K562 (cell line): ENCODE data around the gene ESRRG. TPM values are rescaled to one million over a fixed set of nuclear protein-coding genes. Genes with fewer than 3 reads are reported as not detected.

Experiments used
- ATAC-seq: fragments of 200-7000 bp; cut with Tn5 transposase; 3 replicates; pipeline ENCODE4 v1.9.1; 2020; ENCODE audit warnings: moderate library complexity
- BruUV-seq: library from RNA; stranded (reverse); fragments of 400-500 nt; replicated peaks from 2 replicates; lab custom pipeline; 2021; lab: Mats Ljungman, UMichigan
- CTCF ChIA-PET: fragments of 300-600 bp; formaldehyde crosslinking; extraction: SDS; loops from one replicate; lab custom pipeline; 2021; ENCODE audit warnings: low intra/inter-chr PET ratio; lab: Yijun Ruan, JAX
- POLR2A ChIA-PET: fragments of 300-600, 350-650 bp; sonication (Branson Sonifier 250); formaldehyde crosslinking; extraction: SDS; loops from one replicate; lab custom pipeline; 2021; ENCODE audit warnings: antibody characterized with exemption, inconsistent platforms; lab: Yijun Ruan, JAX
- DNase-seq, 4 experiments: peaks; one replicate each; pipeline versions ENCODE4 v3.0.0 to v3.0.0-alpha.2; 2011 to 2018; ENCODE audit warnings: low spot score in 3 of 4, mixed read lengths in 3 of 4; ENCODE audit errors: extremely low read depth in 1 of 4
- FAIRE-seq: peaks from 2 replicates; lab custom pipeline; 2011; peaks lifted over from hg19 to GRCh38; lab: Jason Lieb, UNC
- H2AFZ ChIP-seq: 2 replicates; pipeline ENCODE4 v1.6.0; 2011; ENCODE audit warnings: low read depth, low read length, control low read depth, inconsistent platforms
- H3K27ac ChIP-seq: fragments of 200-600 bp; 3 replicates; pipeline ENCODE4 v1.8.0; 2011; ENCODE audit warnings: low read depth, mild to moderate bottlenecking, control low read depth, inconsistent platforms, low read length, moderate library complexity, mixed read lengths; ENCODE audit errors: extremely low read depth
- H3K27me3 ChIP-seq, 2 experiments: fragments of 300-600 bp in 1 of 2; 2 replicates in 1 of 2; 3 replicates in 1 of 2; pipeline versions ENCODE4 v1.6.0 to v1.8.0; 2011; ENCODE audit warnings: inconsistent platforms in 2 of 2, low read length in 2 of 2, mild to moderate bottlenecking in 1 of 2, mixed read lengths in 1 of 2, moderate library complexity in 1 of 2; ENCODE audit not compliant: control insufficient read depth in 2 of 2, insufficient read depth in 2 of 2
- H3K36me3 ChIP-seq: fragments of 300-600 bp; 3 replicates; pipeline ENCODE4 v1.8.0; 2011; ENCODE audit warnings: mild to moderate bottlenecking, low read length, inconsistent platforms; ENCODE audit not compliant: control insufficient read depth, insufficient read depth
- H3K4me1 ChIP-seq, 2 experiments: fragments of 200-600 bp in 1 of 2; replicated peaks in 1 of 2; 2 replicates in 1 of 2; 3 replicates in 1 of 2; pipeline versions ENCODE4 v1.5.1 to v1.8.0; 2011; ENCODE audit warnings: inconsistent platforms in 2 of 2, low read length in 2 of 2, mild to moderate bottlenecking in 1 of 2, mixed read lengths in 1 of 2, moderate library complexity in 1 of 2; ENCODE audit not compliant: control insufficient read depth in 2 of 2, insufficient read depth in 2 of 2
- H3K4me2 ChIP-seq: 2 replicates; pipeline ENCODE4 v1.6.1; 2011; ENCODE audit warnings: low read length, control low read depth, inconsistent platforms, mixed read lengths; ENCODE audit not compliant: insufficient read depth
- H3K4me3 ChIP-seq: fragments of 200-600 bp; sonication (generic), shearing (Covaris generic); 2 replicates; pipeline ENCODE4 v1.5.1; 2016; ENCODE audit warnings: control low read depth, inconsistent platforms
- H3K79me2 ChIP-seq: fragments of 200-600 bp; 3 replicates; pipeline ENCODE4 v1.8.0; 2011; ENCODE audit warnings: low read length, inconsistent platforms; ENCODE audit not compliant: control insufficient read depth, insufficient read depth
- H3K9ac ChIP-seq, 2 experiments: 2 replicates each; pipeline versions ENCODE4 v1.6.0 to v1.6.1; 2011; ENCODE audit warnings: low read depth in 2 of 2, low read length in 2 of 2, control low read depth in 1 of 2, inconsistent platforms in 1 of 2, mild to moderate bottlenecking in 1 of 2, mixed read lengths in 1 of 2; ENCODE audit not compliant: insufficient read depth in 1 of 2
- H3K9me1 ChIP-seq: one replicate; pipeline ENCODE4 v1.6.0; 2011; ENCODE audit warnings: inconsistent platforms, mild to moderate bottlenecking, low read length, moderate library complexity; ENCODE audit not compliant: control insufficient read depth, insufficient read depth
- H3K9me3 ChIP-seq: replicated peaks from 2 replicates; pipeline ENCODE4 v1.5.1; 2011; ENCODE audit warnings: low read depth, low read length, inconsistent platforms; ENCODE audit not compliant: control insufficient read depth, insufficient read depth
- H4K20me1 ChIP-seq: replicated peaks from 2 replicates; pipeline ENCODE4 v1.6.1; 2011; ENCODE audit warnings: low read length, inconsistent platforms, mixed read lengths; ENCODE audit not compliant: control insufficient read depth, insufficient read depth
- CTBP1 ChIP-seq: fragments of 450-650 bp; IDR thresholded peaks from 2 replicates; pipeline ENCODE4 v1.6.1; 2016; ENCODE audit warnings: borderline replicate concordance
- FOXK2 ChIP-seq, 2 experiments: fragments of 450-650 bp; IDR thresholded peaks in 1 of 2; conservative IDR thresholded peaks in 1 of 2; 2 replicates each; pipeline ENCODE4 v1.6.1; 2016; ENCODE audit warnings: low read depth in 2 of 2, mild to moderate bottlenecking in 1 of 2
- GTF2E2 ChIP-seq: fragments of 200-800 bp; sonication (Bioruptor generic); IDR thresholded peaks from 2 replicates; pipeline ENCODE4 v1.6.1; 2016; ENCODE audit warnings: missing genetic modification characterization, missing compliant biosample characterization
- GTF2F1 ChIP-seq: IDR thresholded peaks from 2 replicates; pipeline ENCODE4 v1.6.1; 2011; ENCODE audit warnings: low read depth, low read length, improper control_type of control experiment
- LARP7 ChIP-seq: fragments of 450-650 bp; IDR thresholded peaks from 2 replicates; pipeline ENCODE4 v1.6.1; 2016
- MNT ChIP-seq, 2 experiments: fragments of 450-650 bp; conservative IDR thresholded peaks; 2 replicates each; pipeline ENCODE4 v1.6.1; 2017; ENCODE audit warnings: mild to moderate bottlenecking in 2 of 2, moderate library complexity in 2 of 2
- MXD1 ChIP-seq: fragments of 250-450 bp; sonication (Bioruptor Pico); IDR thresholded peaks from 2 replicates; pipeline ENCODE4 v1.8.0; 2021; ENCODE audit warnings: borderline replicate concordance, mild to moderate bottlenecking, moderate library complexity; ENCODE audit not compliant: poor library complexity, severe bottlenecking
- PML ChIP-seq: IDR thresholded peaks from 2 replicates; pipeline ENCODE4 v1.6.1; 2012; ENCODE audit warnings: low read length, inconsistent platforms
- RFX1 ChIP-seq: fragments of 450-650 bp; IDR thresholded peaks from 2 replicates; pipeline ENCODE4 v1.6.1; 2016; ENCODE audit warnings: mild to moderate bottlenecking, moderate library complexity
- SFPQ ChIP-seq: fragments of 200-400 bp; formaldehyde crosslinking; IDR thresholded peaks from 2 replicates; pipeline ENCODE4 v1.6.1; 2017; ENCODE audit warnings: mild to moderate bottlenecking, low read depth, low read length, moderate library complexity
- SRSF7 ChIP-seq: fragments of 200-400 bp; formaldehyde crosslinking; optimal IDR thresholded peaks from 2 replicates; pipeline ENCODE3; 2017; ENCODE audit warnings: mild to moderate bottlenecking, low read depth, low read length
- TGIF2 ChIP-seq: sonication (generic); formaldehyde crosslinking; IDR thresholded peaks from 2 replicates; pipeline ENCODE4 v1.8.1; 2022; ENCODE audit warnings: mild to moderate bottlenecking, missing genetic modification reagents, moderate library complexity
- XRCC3 ChIP-seq: fragments of 450-650 bp; IDR thresholded peaks from 2 replicates; pipeline ENCODE4 v1.6.1; 2017; ENCODE audit warnings: mild to moderate bottlenecking, moderate library complexity
- ZBTB49 ChIP-seq: sonication (generic); formaldehyde crosslinking; IDR thresholded peaks from 2 replicates; pipeline ENCODE4 v1.8.0; 2022; ENCODE audit warnings: missing genetic modification reagents, mild to moderate bottlenecking, borderline replicate concordance
- ZFP36 ChIP-seq: fragments of 150-350 bp; IDR thresholded peaks from 2 replicates; pipeline ENCODE4 v1.6.1; 2018; ENCODE audit warnings: low read length, low read depth; ENCODE audit not compliant: partially characterized antibody
- ZNF23 ChIP-seq: fragments of 250-450 bp; sonication (Bioruptor Pico); IDR thresholded peaks from 2 replicates; pipeline ENCODE4 v1.4.0; 2020; ENCODE audit warnings: mild to moderate bottlenecking
- WGBS: fragments of 100-300 bp; shearing (Covaris generic); methylation state at CpG from one replicate; pipeline ENCODE4 v1.1.6; 2016; ENCODE audit warnings: low coverage, mixed read lengths; ENCODE audit not compliant: insufficient coverage; ENCODE audit errors: missing lambda C conversion rate; 5-methylcytosine and 5-hydroxymethylcytosine counted together
- in situ Hi-C: fragments of 300-500 bp; cut with MboI; formaldehyde crosslinking; loops from 4 replicates; pipeline ENCODE4 v1.15.0; 2018; ENCODE audit warnings: inconsistent platforms, mixed read lengths
- intact Hi-C: fragments of 100-400 bp; cut with micrococcal nuclease; formaldehyde crosslinking; loops from 2 replicates; pipeline ENCODE4 v1.14.2; 2022
- polyA plus RNA-seq, 8 experiments: library from polyadenylated mRNA; depleted of rRNA in 4 of 8; stranded (reverse) in 5 of 8; unstranded in 3 of 8; fragments of >200 nt; fragmentation: Nextera tagmentation in 2 of 8; fragmentation: Illumina TruSeq in 1 of 8; extraction: Ambion mirVana in 2 of 8; extraction: Trizol in 1 of 8; gene quantifications; 2 replicates each; pipeline versions ENCODE4 v1.2.1 to v1.2.3, GENCODE V29; 2011 to 2014; ENCODE audit warnings: inconsistent platforms in 1 of 8, missing spikeins in 1 of 8
- total RNA-seq, 7 experiments: library from RNA; depleted of rRNA in 6 of 7; stranded (reverse); fragments of >200 nt in 6 of 7; fragmentation: Illumina TruSeq in 2 of 7; extraction: Trizol in 2 of 7; gene quantifications; 2 replicates each; pipeline versions ENCODE4 v1.2.1 to v1.2.3, GENCODE V29; 2011 to 2021; ENCODE audit warnings: low replicate concordance in 1 of 7

Gene ESRRG
- total and polyA plus RNA-seq, 9 of the 15 experiments (the other 6 are each of a cell fraction or from before 2014, with no cell fraction given): not detected

- TF ChIP-seq MNT (conservative IDR thresholded peaks at IDR 0.05) (no peak), FOXK2 (conservative IDR thresholded peaks at IDR 0.05 in 1 of 2, IDR thresholded peaks at IDR 0.05 in 1 of 2; ENCODE audit: low read depth in 2 of 2) (no peak)
- TF ChIP-seq, all 486 proteins: peak for 0
Measured at GRCh38 chr1:216587715-216588114, 135.5 kb downstream of the ESRRG start (continued).

GRCh38 chr1:216582151-216582550, 141.1 kb downstream of the ESRRG start:
- H3K9me1 ChIP-seq: no peaks in the 10 kb centered on the region
- no peaks in the 10 kb centered on the region for H3K27me3 ChIP-seq
- ChIA-PET POLR2A (no interaction called here), CTCF (no interaction called here)
- H3K36me3 ChIP-seq: no peaks in the 10 kb centered on the region
- H4K20me1 ChIP-seq: no peaks in the 10 kb centered on the region
- H2AFZ ChIP-seq: no peak overlapping the region
- no peak for FAIRE-seq
- in situ Hi-C loops: no loop called here
- no peak overlapping the region for H3K4me2 ChIP-seq
- H3K79me2 ChIP-seq: no peaks in the 10 kb centered on the region
- H3K27ac ChIP-seq: no peak overlapping the region
- 0% methylated on average over 2 of the region's 2 CpGs for WGBS
- H3K4me1 ChIP-seq: no peaks in the 10 kb centered on the region
- BruUV-seq: no TSS peak
- no peak for DNase-seq
- intact Hi-C loops: no loop called here
- no peak overlapping the region for H3K9ac ChIP-seq
- H3K4me3 ChIP-seq: no peak overlapping the region
- TF ChIP-seq CTBP1: no peak
- no peak for TF ChIP-seq SRSF7
- no peak for TF ChIP-seq GTF2E2 (tag)
- TF ChIP-seq ZNF23 (CRISPR knock-in tag): no peak
- TF ChIP-seq ZBTB49 (CRISPR knock-in tag): no peak
- TF ChIP-seq XRCC3: no peak
- no peak for TF ChIP-seq LARP7
- no peak for TF ChIP-seq ZFP36
- no peak for TF ChIP-seq RFX1
- no peak for TF ChIP-seq PML
- TF ChIP-seq SFPQ: no peak
- TF ChIP-seq GTF2F1: no peak
- no peak for TF ChIP-seq MXD1 (CRISPR knock-in tag)
- no peak for TF ChIP-seq TGIF2 (CRISPR knock-in tag)
- ATAC-seq: no peak
- no peaks in the 10 kb centered on the region for H3K9me3 ChIP-seq
